A549 (cell line): Measurements from ENCODE around the gene PDCD1.

Experiments
- CBX2 ChIP-seq: fragments of 200-600 bp; sonication (generic); IDR thresholded peaks from 2 replicates; pipeline ENCODE4 v1.6.1; 2016; ENCODE audit warnings: low read depth, mild to moderate bottlenecking, borderline replicate concordance
- CHD4 ChIP-seq: fragments of 200-600 bp; sonication (generic); IDR thresholded peaks from 2 replicates; pipeline ENCODE4 v1.6.1; 2016; ENCODE audit warnings: antibody characterized with exemption, mild to moderate bottlenecking, borderline replicate concordance
- KDM1A ChIP-seq: fragments of 200-600 bp; sonication (generic); IDR thresholded peaks from 2 replicates; pipeline ENCODE4 v1.6.1; 2016; ENCODE audit warnings: low read depth, mild to moderate bottlenecking
- NR3C1 ChIP-seq: fragments of >200 bp; sonication (Bioruptor Twin); formaldehyde crosslinking; IDR thresholded peaks from 3 replicates; pipeline ENCODE4 v1.6.1; 2017
- PHF8 ChIP-seq: fragments of 200-600 bp; sonication (generic); IDR thresholded peaks from 2 replicates; pipeline ENCODE4 v1.6.1; 2016; ENCODE audit warnings: low read depth, mild to moderate bottlenecking, antibody characterized with exemption, moderate library complexity, borderline replicate concordance
- POLR2A ChIP-seq: IDR thresholded peaks from 2 replicates; pipeline ENCODE4 v1.6.1; 2012; ENCODE audit warnings: mild to moderate bottlenecking, low read length
- RNF2 ChIP-seq: fragments of 200-600 bp; sonication (generic); IDR thresholded peaks from 2 replicates; pipeline ENCODE4 v1.6.1; 2016; ENCODE audit warnings: low read depth, mild to moderate bottlenecking, antibody characterized with exemption, moderate library complexity, borderline replicate concordance
- TF ChIP-seq, protein P1 (sequence below): fragments of >200 bp; sonication (Bioruptor Twin); formaldehyde crosslinking; IDR thresholded peaks from 3 replicates; pipeline ENCODE4 v1.5.1; 2016
- TF ChIP-seq, protein P2 (sequence below): fragments of 200-600 bp; sonication (generic); IDR thresholded peaks from 2 replicates; pipeline ENCODE4 v1.6.1; 2016; ENCODE audit warnings: antibody characterized with exemption, mild to moderate bottlenecking, moderate library complexity
- TF ChIP-seq, protein P3 (sequence below): fragments of 150-350 bp; IDR thresholded peaks from 2 replicates; pipeline ENCODE4 v1.6.1; 2014; ENCODE audit warnings: low read depth, mild to moderate bottlenecking, low read length

DNA sequence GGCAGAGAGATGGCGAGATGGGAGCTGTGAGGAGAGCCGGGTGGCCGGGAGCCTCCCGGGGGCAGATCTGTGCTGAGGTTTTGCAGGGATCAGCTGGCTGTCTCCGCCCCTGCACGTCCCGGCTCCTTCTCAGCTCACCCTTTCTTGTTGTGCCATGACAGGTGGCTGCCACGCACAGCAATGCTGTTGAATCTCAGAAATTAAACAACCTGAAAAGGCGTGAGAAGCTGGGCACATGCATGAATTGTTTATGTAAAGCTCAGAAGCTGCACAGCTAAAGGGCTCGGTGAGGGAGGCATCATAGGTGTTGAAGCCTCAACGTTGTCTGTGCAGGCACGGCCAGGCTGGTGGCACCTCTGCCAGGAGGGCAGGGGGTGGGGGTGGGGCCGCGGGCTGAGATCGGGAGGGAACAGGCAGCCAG, 10.0 kb upstream of the PDCD1 start:
- no peak for TF ChIP-seq CHD4
- no peak for TF ChIP-seq PHF8
- TF ChIP-seq CBX2, result no peak
- no peak for TF ChIP-seq POLR2A
- TF ChIP-seq, protein P1, sequence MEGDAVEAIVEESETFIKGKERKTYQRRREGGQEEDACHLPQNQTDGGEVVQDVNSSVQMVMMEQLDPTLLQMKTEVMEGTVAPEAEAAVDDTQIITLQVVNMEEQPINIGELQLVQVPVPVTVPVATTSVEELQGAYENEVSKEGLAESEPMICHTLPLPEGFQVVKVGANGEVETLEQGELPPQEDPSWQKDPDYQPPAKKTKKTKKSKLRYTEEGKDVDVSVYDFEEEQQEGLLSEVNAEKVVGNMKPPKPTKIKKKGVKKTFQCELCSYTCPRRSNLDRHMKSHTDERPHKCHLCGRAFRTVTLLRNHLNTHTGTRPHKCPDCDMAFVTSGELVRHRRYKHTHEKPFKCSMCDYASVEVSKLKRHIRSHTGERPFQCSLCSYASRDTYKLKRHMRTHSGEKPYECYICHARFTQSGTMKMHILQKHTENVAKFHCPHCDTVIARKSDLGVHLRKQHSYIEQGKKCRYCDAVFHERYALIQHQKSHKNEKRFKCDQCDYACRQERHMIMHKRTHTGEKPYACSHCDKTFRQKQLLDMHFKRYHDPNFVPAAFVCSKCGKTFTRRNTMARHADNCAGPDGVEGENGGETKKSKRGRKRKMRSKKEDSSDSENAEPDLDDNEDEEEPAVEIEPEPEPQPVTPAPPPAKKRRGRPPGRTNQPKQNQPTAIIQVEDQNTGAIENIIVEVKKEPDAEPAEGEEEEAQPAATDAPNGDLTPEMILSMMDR, result no peak
- TF ChIP-seq, protein P2, sequence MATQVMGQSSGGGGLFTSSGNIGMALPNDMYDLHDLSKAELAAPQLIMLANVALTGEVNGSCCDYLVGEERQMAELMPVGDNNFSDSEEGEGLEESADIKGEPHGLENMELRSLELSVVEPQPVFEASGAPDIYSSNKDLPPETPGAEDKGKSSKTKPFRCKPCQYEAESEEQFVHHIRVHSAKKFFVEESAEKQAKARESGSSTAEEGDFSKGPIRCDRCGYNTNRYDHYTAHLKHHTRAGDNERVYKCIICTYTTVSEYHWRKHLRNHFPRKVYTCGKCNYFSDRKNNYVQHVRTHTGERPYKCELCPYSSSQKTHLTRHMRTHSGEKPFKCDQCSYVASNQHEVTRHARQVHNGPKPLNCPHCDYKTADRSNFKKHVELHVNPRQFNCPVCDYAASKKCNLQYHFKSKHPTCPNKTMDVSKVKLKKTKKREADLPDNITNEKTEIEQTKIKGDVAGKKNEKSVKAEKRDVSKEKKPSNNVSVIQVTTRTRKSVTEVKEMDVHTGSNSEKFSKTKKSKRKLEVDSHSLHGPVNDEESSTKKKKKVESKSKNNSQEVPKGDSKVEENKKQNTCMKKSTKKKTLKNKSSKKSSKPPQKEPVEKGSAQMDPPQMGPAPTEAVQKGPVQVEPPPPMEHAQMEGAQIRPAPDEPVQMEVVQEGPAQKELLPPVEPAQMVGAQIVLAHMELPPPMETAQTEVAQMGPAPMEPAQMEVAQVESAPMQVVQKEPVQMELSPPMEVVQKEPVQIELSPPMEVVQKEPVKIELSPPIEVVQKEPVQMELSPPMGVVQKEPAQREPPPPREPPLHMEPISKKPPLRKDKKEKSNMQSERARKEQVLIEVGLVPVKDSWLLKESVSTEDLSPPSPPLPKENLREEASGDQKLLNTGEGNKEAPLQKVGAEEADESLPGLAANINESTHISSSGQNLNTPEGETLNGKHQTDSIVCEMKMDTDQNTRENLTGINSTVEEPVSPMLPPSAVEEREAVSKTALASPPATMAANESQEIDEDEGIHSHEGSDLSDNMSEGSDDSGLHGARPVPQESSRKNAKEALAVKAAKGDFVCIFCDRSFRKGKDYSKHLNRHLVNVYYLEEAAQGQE, result no peak
- TF ChIP-seq KDM1A, result no peak
- TF ChIP-seq NR3C1, result no peak
- no peak for TF ChIP-seq RNF2
- TF ChIP-seq, protein P3, sequence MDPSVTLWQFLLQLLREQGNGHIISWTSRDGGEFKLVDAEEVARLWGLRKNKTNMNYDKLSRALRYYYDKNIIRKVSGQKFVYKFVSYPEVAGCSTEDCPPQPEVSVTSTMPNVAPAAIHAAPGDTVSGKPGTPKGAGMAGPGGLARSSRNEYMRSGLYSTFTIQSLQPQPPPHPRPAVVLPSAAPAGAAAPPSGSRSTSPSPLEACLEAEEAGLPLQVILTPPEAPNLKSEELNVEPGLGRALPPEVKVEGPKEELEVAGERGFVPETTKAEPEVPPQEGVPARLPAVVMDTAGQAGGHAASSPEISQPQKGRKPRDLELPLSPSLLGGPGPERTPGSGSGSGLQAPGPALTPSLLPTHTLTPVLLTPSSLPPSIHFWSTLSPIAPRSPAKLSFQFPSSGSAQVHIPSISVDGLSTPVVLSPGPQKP, result no peak
